Sigmoid colon (tissue), 7 donors: ENCODE measurements around the gene G3BP2. TPM values are rescaled to one million over a fixed set of nuclear protein-coding genes. Genes with fewer than 3 reads are reported as not detected.
"Not testable (repeated sequence)": the region's sequence is repeated elsewhere in the genome, so short reads cannot be mapped to it uniquely, and the experiment has no call there.

Experiments
- DNase-seq: peaks from one replicate; pipeline ENCODE4 v3.0.0-alpha.2; 2019
- H3K27ac ChIP-seq, 4 donors: fragments of 200-600 bp; sonication (generic); one replicate each; pipeline ENCODE4 v1.5.1; 2016 to 2019; ENCODE audit warnings: mild to moderate bottlenecking in 1 of 4
- H3K27me3 ChIP-seq, 3 donors: fragments of 200-600 bp; sonication (generic); one replicate each; pipeline ENCODE4 v1.5.1; 2019; ENCODE audit warnings: mild to moderate bottlenecking in 1 of 3
- H3K36me3 ChIP-seq, 4 donors: fragments of 200-600 bp; sonication (generic); one replicate each; pipeline ENCODE4 v1.5.1; 2016 to 2019
- H3K4me1 ChIP-seq, 4 donors: fragments of 200-600 bp; sonication (generic); one replicate each; pipeline ENCODE4 v1.5.1; 2017 to 2019
- H3K4me3 ChIP-seq, 4 donors: fragments of 200-600 bp; sonication (generic); one replicate each; pipeline ENCODE4 v1.5.1; 2017 to 2019; ENCODE audit warnings: mild to moderate bottlenecking in 2 of 4, moderate library complexity in 1 of 4
- H3K9me3 ChIP-seq, 4 donors: fragments of 200-600 bp in 3 of 4; sonication (generic) in 3 of 4; one replicate each; pipeline versions ENCODE4 v1.5.1 to v1.6.1; 2013 to 2019
- CTCF ChIP-seq, 4 experiments: fragments of 450-650 bp in 3 of 4; fragments of 200-600 bp in 1 of 4; IDR thresholded peaks; one replicate each; pipeline ENCODE4 v1.5.1; 2016 to 2019; ENCODE audit warnings: antibody characterized with exemption in 4 of 4, mild to moderate bottlenecking in 3 of 4, moderate library complexity in 2 of 4
- EP300 ChIP-seq, 4 donors: sonication (generic); formaldehyde crosslinking; IDR thresholded peaks; one replicate each; pipeline ENCODE4 v1.6.1; 2017; ENCODE audit warnings: antibody characterized with exemption in 4 of 4
- POLR2A ChIP-seq, 2 donors: fragments of 450-650 bp; IDR thresholded peaks; one replicate each; pipeline ENCODE4 v1.6.1; 2016; ENCODE audit warnings: antibody characterized with exemption in 2 of 2, mild to moderate bottlenecking in 2 of 2, moderate library complexity in 2 of 2
- POLR2AphosphoS5 ChIP-seq, 4 donors: sonication (generic); formaldehyde crosslinking; IDR thresholded peaks; one replicate each; pipeline ENCODE4 v1.6.1; 2017; ENCODE audit warnings: antibody characterized with exemption in 4 of 4
- WGBS, 2 donors: extraction: QIAGEN DNeasy Blood & Tissue Kit; methylation state at CpG; one replicate each; pipeline ENCODE4 v1.1.7; 2013; 5-methylcytosine and 5-hydroxymethylcytosine counted together
- intact Hi-C: fragments of 100-400 bp; cut with DNase I; formaldehyde crosslinking; loops from one replicate; pipeline ENCODE4 v1.15.1; 2023
- polyA plus RNA-seq, 3 donors: library from polyadenylated mRNA; stranded (reverse); fragments of 200-250 nt; gene quantifications; one replicate each; pipeline ENCODE4 v1.2.3, GENCODE V29; 2013
- total RNA-seq, 4 donors: library from RNA; depleted of rRNA; stranded (reverse); fragments of >200 nt; gene quantifications; one replicate each; pipeline ENCODE4 v1.1.0, GENCODE V29; 2016
- donor health status: healthy with polysubstance abuse.
- donor health status: Bipolar disorder and iron deficiency.
- donor health status: healthy.

The G3BP2 gene
- total and polyA plus RNA-seq, 7 donors: 60.7 to 141 (median 102) TPM

GRCh38 chr4:75666299-75666698, 6.9 kb downstream of the G3BP2 start:
- no peak for DNase-seq
- no peak for TF ChIP-seq POLR2A (IDR thresholded peaks at IDR 0.05)
- TF ChIP-seq EP300 (IDR thresholded peaks at IDR 0.05): no peak
- TF ChIP-seq CTCF (IDR thresholded peaks at IDR 0.05): no peak
- TF ChIP-seq POLR2AphosphoS5 (IDR thresholded peaks at IDR 0.05): no peak
- Histone ChIP-seq H3K27me3 (no peaks in the 10 kb centered on the region), H3K27ac (no peak overlapping the region), H3K4me3 (no peak overlapping the region), H3K9me3 (no peaks in the 10 kb centered on the region), H3K36me3 (peaks cover 0 to 7% (median 0%) of the 10 kb centered on the region in 4 donors), H3K4me1 (peaks cover 0 to 66% (median 37%) of the 10 kb centered on the region in 4 donors)
- 70% methylated on average over 4 of the region's 4 CpGs for WGBS, 2 donors
- intact Hi-C loops: no loop called here

- H3K4me3 ChIP-seq, DNase-seq, H3K9me3 ChIP-seq, intact Hi-C loops, H3K27ac ChIP-seq, H3K27me3 ChIP-seq: not testable (repeated sequence)
- peaks cover 0 to 58% (median 27%) of the 10 kb centered on the region in 4 donors for H3K4me1 ChIP-seq
- peaks cover 0 to 14% (median 0%) of the 10 kb centered on the region in 4 donors for H3K36me3 ChIP-seq
- 85 to 94% methylated on average over 3 of the region's 3 CpGs for WGBS, 2 donors
Measured at GRCh38 chr4:75664604-75665003, 8.6 kb downstream of the G3BP2 start.

- DNase-seq: no peak
- Histone ChIP-seq H3K27me3 (no peaks in the 10 kb centered on the region), H3K27ac (no peak overlapping the region), H3K36me3 (peaks cover 0 to 31% (median 11%) of the 10 kb centered on the region in 4 donors), H3K4me1 (peaks cover 0 to 40% (median 16%) of the 10 kb centered on the region in 4 donors), H3K4me3 (no peak overlapping the region), H3K9me3 (no peaks in the 10 kb centered on the region)
- 94 to 96% methylated on average over 2 of the region's 2 CpGs for WGBS, 2 donors
- intact Hi-C loops: no loop called here
- TF ChIP-seq EP300 (IDR thresholded peaks at IDR 0.05) (no peak), CTCF (IDR thresholded peaks at IDR 0.05) (no peak), POLR2AphosphoS5 (IDR thresholded peaks at IDR 0.05) (no peak), POLR2A (IDR thresholded peaks at IDR 0.05) (no peak)
Measured at GRCh38 chr4:75662626-75663025, 10.6 kb downstream of the G3BP2 start.

GRCh38 chr4:75660491-75660890, 12.7 kb downstream of the G3BP2 start:
- intact Hi-C loops: no loop called here
- H3K9me3 ChIP-seq: no peaks in the 10 kb centered on the region
- H3K36me3 ChIP-seq: peaks cover 0 to 51% (median 20%) of the 10 kb centered on the region in 4 donors

GRCh38 chr4:75659512-75660031, 13.6 kb downstream of the G3BP2 start:
- intact Hi-C loops: loop anchor here (10.0 kb wide), 1 partner anchor 145 kb away; no protein-coding TSS in a partner anchor
- no peak overlapping the region for H3K4me3 ChIP-seq
- H3K27me3 ChIP-seq: no peaks in the 10 kb centered on the region
- H3K27ac ChIP-seq: no peak overlapping the region
- no peak for DNase-seq
- peaks cover 0 to 60% (median 28%) of the 10 kb centered on the region in 4 donors for H3K36me3 ChIP-seq
- H3K9me3 ChIP-seq: no peaks in the 10 kb centered on the region
- peaks cover 0 to 13% (median 5%) of the 10 kb centered on the region in 4 donors for H3K4me1 ChIP-seq
- no peak for TF ChIP-seq CTCF (IDR thresholded peaks at IDR 0.05)
- TF ChIP-seq EP300 (IDR thresholded peaks at IDR 0.05): no peak
- TF ChIP-seq POLR2A (IDR thresholded peaks at IDR 0.05): no peak
- TF ChIP-seq POLR2AphosphoS5 (IDR thresholded peaks at IDR 0.05): no peak
- WGBS, 2 donors: 73 to 74% methylated on average over 1 of the region's 1 CpG

More at GRCh38 chr4:75660491-75660890, 12.7 kb downstream of the G3BP2 start:
- no peak overlapping the region for H3K4me3 ChIP-seq
- H3K27me3 ChIP-seq: no peaks in the 10 kb centered on the region
- H3K27ac ChIP-seq: no peak overlapping the region
- no peak for TF ChIP-seq POLR2AphosphoS5 (IDR thresholded peaks at IDR 0.05)
- TF ChIP-seq CTCF (IDR thresholded peaks at IDR 0.05): no peak
- no peak for TF ChIP-seq EP300 (IDR thresholded peaks at IDR 0.05)
- TF ChIP-seq POLR2A (IDR thresholded peaks at IDR 0.05): no peak
- WGBS, 2 donors: 49 to 80% methylated on average over 2 of the region's 2 CpGs
- DNase-seq: no peak
- H3K4me1 ChIP-seq: peaks cover 0 to 21% (median 6%) of the 10 kb centered on the region in 4 donors
